HepG2 (cell line): ENCODE results near the gene TSPAN9. TPM values are rescaled to one million over a fixed set of nuclear protein-coding genes. Genes with fewer than 3 reads are reported as not detected.

Experiments
- ATAC-seq: fragments of 200-7000 bp; cut with Tn5 transposase; 3 replicates; pipeline ENCODE4 v1.9.1; 2020; ENCODE audit warnings: mild to moderate bottlenecking, moderate library complexity
- BruUV-seq: library from RNA; stranded (reverse); fragments of 400-500 nt; replicated peaks from 2 replicates; lab custom pipeline; 2021; lab: Mats Ljungman, UMichigan
- CTCF ChIA-PET: fragments of 300-600 bp; formaldehyde crosslinking; extraction: SDS; loops from one replicate; lab custom pipeline; 2021; ENCODE audit warnings: low total read pairs, inconsistent platforms, low intra/inter-chr PET ratio; lab: Yijun Ruan, JAX
- POLR2A ChIA-PET: fragments of 350-600 bp; sonication (Branson Sonifier 250); formaldehyde crosslinking; loops from one replicate; lab custom pipeline; 2020; ENCODE audit warnings: antibody characterized with exemption, inconsistent platforms; lab: Yijun Ruan, JAX
- DNase-seq: peaks from one replicate; pipeline ENCODE4 v3.0.0-alpha.2; 2015; ENCODE audit warnings: low spot score
- FAIRE-seq: peaks from 3 replicates; lab custom pipeline; 2011; peaks lifted over from hg19 to GRCh38; lab: Jason Lieb, UNC
- H2AFZ ChIP-seq: one replicate; pipeline ENCODE4 v1.6.1; 2011; ENCODE audit warnings: low read length, inconsistent platforms
- H3K27ac ChIP-seq: fragments of 300-600 bp; 3 replicates; pipeline ENCODE4 v1.8.0; 2011; ENCODE audit warnings: mixed run types, mild to moderate bottlenecking, mixed read lengths, low read length, inconsistent platforms; ENCODE audit not compliant: insufficient read depth; ENCODE audit errors: extremely low read length
- H3K27me3 ChIP-seq, 2 experiments: fragments of 200-600 bp in 1 of 2; 2 replicates in 1 of 2; 3 replicates in 1 of 2; pipeline versions ENCODE4 v1.6.0 to v1.8.0; 2011; ENCODE audit warnings: low read length in 2 of 2, mild to moderate bottlenecking in 2 of 2, moderate library complexity in 2 of 2, inconsistent platforms in 1 of 2; ENCODE audit not compliant: insufficient read depth in 2 of 2, control insufficient read depth in 1 of 2
- H3K36me3 ChIP-seq, 2 experiments: fragments of 200-600 bp in 1 of 2; replicated peaks in 1 of 2; 2 replicates in 1 of 2; 3 replicates in 1 of 2; pipeline versions ENCODE4 v1.5.1 to v1.8.0; 2011; ENCODE audit warnings: low read length in 2 of 2, inconsistent platforms in 1 of 2; ENCODE audit not compliant: insufficient read depth in 2 of 2, control insufficient read depth in 1 of 2
- H3K4me1 ChIP-seq: 2 replicates; pipeline ENCODE4 v1.5.1; 2012; ENCODE audit warnings: low read length, inconsistent platforms; ENCODE audit not compliant: insufficient read depth
- H3K4me2 ChIP-seq: 2 replicates; pipeline ENCODE4 v1.6.0; 2011; ENCODE audit warnings: low read depth, low read length, inconsistent platforms
- H3K4me3 ChIP-seq, 3 experiments: fragments of 200-600 bp in 1 of 3; sonication (generic), shearing (Covaris generic) in 1 of 3; replicated peaks in 1 of 3; 2 replicates each; pipeline ENCODE4 v1.5.1; 2011 to 2016; ENCODE audit warnings: low read length in 3 of 3, inconsistent platforms in 2 of 3, low read depth in 2 of 3, mild to moderate bottlenecking in 2 of 3, control low read depth in 1 of 3, mixed read lengths in 1 of 3; ENCODE audit not compliant: insufficient read depth in 1 of 3
- H3K79me2 ChIP-seq: one replicate; pipeline ENCODE4 v1.6.1; 2011; ENCODE audit warnings: low read length, inconsistent platforms; ENCODE audit not compliant: insufficient read depth
- H3K9ac ChIP-seq: 2 replicates; pipeline ENCODE4 v1.6.0; 2011; ENCODE audit warnings: mild to moderate bottlenecking, low read depth, low read length, inconsistent platforms; ENCODE audit not compliant: insufficient read depth
- H3K9me3 ChIP-seq: 2 replicates; pipeline ENCODE4 v1.5.1; 2012; ENCODE audit warnings: mild to moderate bottlenecking, low read length
- H4K20me1 ChIP-seq: 2 replicates; pipeline ENCODE4 v1.6.0; 2011; ENCODE audit warnings: inconsistent platforms, mild to moderate bottlenecking, low read length, moderate library complexity; ENCODE audit not compliant: insufficient read depth
- TEAD3 ChIP-seq: optimal IDR thresholded peaks from 2 replicates; pipeline ENCODE3; 2016; ENCODE audit warnings: borderline replicate concordance
- ZFP36L2 ChIP-seq: sonication (generic); formaldehyde crosslinking; IDR thresholded peaks from 2 replicates; pipeline ENCODE4 v1.4.0; 2020; ENCODE audit warnings: missing genetic modification reagents
- ZNF619 ChIP-seq: sonication (generic); formaldehyde crosslinking; IDR thresholded peaks from 2 replicates; pipeline ENCODE4 v1.4.0; 2020; ENCODE audit warnings: mild to moderate bottlenecking, missing genetic modification reagents
- ZNF747 ChIP-seq: sonication (generic); formaldehyde crosslinking; IDR thresholded peaks from 2 replicates; pipeline ENCODE4 v1.8.1; 2023; ENCODE audit warnings: missing genetic modification reagents, mild to moderate bottlenecking, borderline replicate concordance
- WGBS: methylation state at CpG from one replicate; pipeline ENCODE4 v1.1.6; 2017; ENCODE audit warnings: low lambda C conversion rate; 5-methylcytosine and 5-hydroxymethylcytosine counted together
- in situ Hi-C: cut with HindIII; loops from 2 replicates; pipeline ENCODE4 v1.10.0; 2017; ENCODE audit warnings: low pct_unique_long_range_greater_than_20kb; ENCODE audit not compliant: extremely low pct_ligation_motif_present
- intact Hi-C: fragments of 100-400 bp; cut with micrococcal nuclease; formaldehyde crosslinking; loops from one replicate; pipeline ENCODE4 v1.10.0; 2022; ENCODE audit not compliant: unreplicated experiment
- polyA plus RNA-seq, 8 experiments: library from polyadenylated mRNA; depleted of rRNA in 3 of 8; stranded (reverse) in 7 of 8; unstranded in 1 of 8; fragments of >200 nt; fragmentation: Illumina TruSeq in 4 of 8; extraction: Trizol in 4 of 8; gene quantifications; 2 replicates each; pipeline versions ENCODE4 v1.2.1 to v1.2.3, GENCODE V29; 2011 to 2016; ENCODE audit warnings: low read depth in 4 of 8, missing spikeins in 1 of 8, mixed read lengths in 1 of 8; ENCODE audit not compliant: insufficient read depth in 1 of 8
- total RNA-seq, 5 experiments: library from RNA; depleted of rRNA; stranded (reverse); fragments of >200 nt; fragmentation: Illumina TruSeq; extraction: Trizol; gene quantifications; 2 replicates each; pipeline ENCODE4 v1.2.3, GENCODE V29; 2016; ENCODE audit warnings: low read depth in 1 of 5
- TF ChIP-seq, protein P1 (sequence below): sonication (generic); formaldehyde crosslinking; IDR thresholded peaks from 2 replicates; pipeline ENCODE4; 2020; ENCODE audit warnings: missing genetic modification reagents, mild to moderate bottlenecking, borderline replicate concordance
- TF ChIP-seq, protein P2 (sequence below): sonication (generic); formaldehyde crosslinking; IDR thresholded peaks from 2 replicates; pipeline ENCODE4 v1.5.0; 2020; ENCODE audit warnings: mild to moderate bottlenecking, missing genetic modification reagents
- TF ChIP-seq, protein P3 (sequence below): sonication (generic); formaldehyde crosslinking; IDR thresholded peaks from 2 replicates; pipeline ENCODE4 v1.8.0; 2022; ENCODE audit warnings: mild to moderate bottlenecking, missing genetic modification reagents; ENCODE audit not compliant: insufficient replicate concordance
- TF ChIP-seq, protein P4 (sequence below): sonication (generic); formaldehyde crosslinking; IDR thresholded peaks from 2 replicates; pipeline ENCODE4 v1.9.0; 2021; ENCODE audit warnings: missing genetic modification reagents, borderline replicate concordance
- TF ChIP-seq, protein P5 (sequence below): sonication (generic); formaldehyde crosslinking; conservative IDR thresholded peaks from 2 replicates; pipeline ENCODE4 v1.4.0; 2020; ENCODE audit warnings: missing genetic modification reagents

The TSPAN9 gene
- total and polyA plus RNA-seq, 2 of the 13 experiments (the other 11 are each of a cell fraction or from before 2014, with no cell fraction given): 18.1 to 42.3 TPM

DNA sequence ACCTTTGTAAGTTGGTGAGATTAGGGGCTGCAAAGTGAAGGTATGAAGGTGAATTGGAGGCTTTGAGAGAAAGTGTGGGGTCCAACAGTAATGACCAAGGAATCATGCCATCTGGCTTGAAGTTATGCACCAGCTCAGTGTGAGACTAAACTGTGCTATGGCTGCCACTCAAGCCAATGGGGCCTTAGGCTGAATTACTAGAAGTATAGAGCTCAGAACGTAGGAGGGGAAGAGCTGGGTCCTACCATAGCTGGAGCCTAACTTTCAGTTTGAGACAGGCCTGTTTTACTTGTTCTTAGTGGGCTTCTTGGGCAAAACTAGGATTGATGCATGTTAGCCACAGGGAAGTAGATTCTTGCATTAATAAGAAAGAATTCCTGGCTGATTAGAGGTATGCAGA is 194.0 kb downstream of the TSPAN9 start:
- Histone ChIP-seq H3K79me2 (no peaks in the 10 kb centered on the region), H3K9ac (no peak overlapping the region), H3K4me2 (no peak overlapping the region), H3K27me3 (no peaks in the 10 kb centered on the region), H4K20me1 (peaks cover 19% of the 10 kb centered on the region; the same call in 1 of the 2 replicates), H2AFZ (no peak overlapping the region), H3K9me3 (no peaks in the 10 kb centered on the region), H3K36me3 (no peaks in the 10 kb centered on the region; a peak in 2 of 5 replicates), H3K27ac (no peak overlapping the region), H3K4me1 (no peaks in the 10 kb centered on the region), H3K4me3 (no peak overlapping the region)
- WGBS: 96% methylated on average over 1 of the region's 1 CpG
- CTCF ChIA-PET: no interaction called here
- intact Hi-C loops: no loop called here
- ATAC-seq (no peak), DNase-seq (no peak), FAIRE-seq (no peak)
- BruUV-seq: no TSS peak
- POLR2A ChIA-PET: no interaction called here
- in situ Hi-C loops: loop anchor here (5.0 to 10.0 kb wide), 2 partner anchors 139 to 196 kb away; partner anchors contain the start of gene TSPAN9
- TF ChIP-seq, protein P1, sequence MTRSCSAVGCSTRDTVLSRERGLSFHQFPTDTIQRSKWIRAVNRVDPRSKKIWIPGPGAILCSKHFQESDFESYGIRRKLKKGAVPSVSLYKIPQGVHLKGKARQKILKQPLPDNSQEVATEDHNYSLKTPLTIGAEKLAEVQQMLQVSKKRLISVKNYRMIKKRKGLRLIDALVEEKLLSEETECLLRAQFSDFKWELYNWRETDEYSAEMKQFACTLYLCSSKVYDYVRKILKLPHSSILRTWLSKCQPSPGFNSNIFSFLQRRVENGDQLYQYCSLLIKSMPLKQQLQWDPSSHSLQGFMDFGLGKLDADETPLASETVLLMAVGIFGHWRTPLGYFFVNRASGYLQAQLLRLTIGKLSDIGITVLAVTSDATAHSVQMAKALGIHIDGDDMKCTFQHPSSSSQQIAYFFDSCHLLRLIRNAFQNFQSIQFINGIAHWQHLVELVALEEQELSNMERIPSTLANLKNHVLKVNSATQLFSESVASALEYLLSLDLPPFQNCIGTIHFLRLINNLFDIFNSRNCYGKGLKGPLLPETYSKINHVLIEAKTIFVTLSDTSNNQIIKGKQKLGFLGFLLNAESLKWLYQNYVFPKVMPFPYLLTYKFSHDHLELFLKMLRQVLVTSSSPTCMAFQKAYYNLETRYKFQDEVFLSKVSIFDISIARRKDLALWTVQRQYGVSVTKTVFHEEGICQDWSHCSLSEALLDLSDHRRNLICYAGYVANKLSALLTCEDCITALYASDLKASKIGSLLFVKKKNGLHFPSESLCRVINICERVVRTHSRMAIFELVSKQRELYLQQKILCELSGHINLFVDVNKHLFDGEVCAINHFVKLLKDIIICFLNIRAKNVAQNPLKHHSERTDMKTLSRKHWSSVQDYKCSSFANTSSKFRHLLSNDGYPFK (CRISPR knock-in tag): no peak
- TF ChIP-seq ZNF747 (CRISPR knock-in tag) (no peak), TEAD3 (CRISPR knock-in tag) (no peak), ZNF619 (CRISPR knock-in tag) (no peak), ZFP36L2 (CRISPR knock-in tag) (no peak)
- TF ChIP-seq, protein P2, sequence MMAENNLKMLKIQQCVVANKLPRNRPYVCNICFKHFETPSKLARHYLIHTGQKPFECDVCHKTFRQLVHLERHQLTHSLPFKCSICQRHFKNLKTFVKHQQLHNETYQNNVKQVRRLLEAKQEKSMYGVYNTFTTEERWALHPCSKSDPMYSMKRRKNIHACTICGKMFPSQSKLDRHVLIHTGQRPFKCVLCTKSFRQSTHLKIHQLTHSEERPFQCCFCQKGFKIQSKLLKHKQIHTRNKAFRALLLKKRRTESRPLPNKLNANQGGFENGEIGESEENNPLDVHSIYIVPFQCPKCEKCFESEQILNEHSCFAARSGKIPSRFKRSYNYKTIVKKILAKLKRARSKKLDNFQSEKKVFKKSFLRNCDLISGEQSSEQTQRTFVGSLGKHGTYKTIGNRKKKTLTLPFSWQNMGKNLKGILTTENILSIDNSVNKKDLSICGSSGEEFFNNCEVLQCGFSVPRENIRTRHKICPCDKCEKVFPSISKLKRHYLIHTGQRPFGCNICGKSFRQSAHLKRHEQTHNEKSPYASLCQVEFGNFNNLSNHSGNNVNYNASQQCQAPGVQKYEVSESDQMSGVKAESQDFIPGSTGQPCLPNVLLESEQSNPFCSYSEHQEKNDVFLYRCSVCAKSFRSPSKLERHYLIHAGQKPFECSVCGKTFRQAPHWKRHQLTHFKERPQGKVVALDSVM (CRISPR knock-in tag): no peak
- TF ChIP-seq, protein P3, sequence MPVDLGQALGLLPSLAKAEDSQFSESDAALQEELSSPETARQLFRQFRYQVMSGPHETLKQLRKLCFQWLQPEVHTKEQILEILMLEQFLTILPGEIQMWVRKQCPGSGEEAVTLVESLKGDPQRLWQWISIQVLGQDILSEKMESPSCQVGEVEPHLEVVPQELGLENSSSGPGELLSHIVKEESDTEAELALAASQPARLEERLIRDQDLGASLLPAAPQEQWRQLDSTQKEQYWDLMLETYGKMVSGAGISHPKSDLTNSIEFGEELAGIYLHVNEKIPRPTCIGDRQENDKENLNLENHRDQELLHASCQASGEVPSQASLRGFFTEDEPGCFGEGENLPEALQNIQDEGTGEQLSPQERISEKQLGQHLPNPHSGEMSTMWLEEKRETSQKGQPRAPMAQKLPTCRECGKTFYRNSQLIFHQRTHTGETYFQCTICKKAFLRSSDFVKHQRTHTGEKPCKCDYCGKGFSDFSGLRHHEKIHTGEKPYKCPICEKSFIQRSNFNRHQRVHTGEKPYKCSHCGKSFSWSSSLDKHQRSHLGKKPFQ (CRISPR knock-in tag): no peak
- TF ChIP-seq, protein P4, sequence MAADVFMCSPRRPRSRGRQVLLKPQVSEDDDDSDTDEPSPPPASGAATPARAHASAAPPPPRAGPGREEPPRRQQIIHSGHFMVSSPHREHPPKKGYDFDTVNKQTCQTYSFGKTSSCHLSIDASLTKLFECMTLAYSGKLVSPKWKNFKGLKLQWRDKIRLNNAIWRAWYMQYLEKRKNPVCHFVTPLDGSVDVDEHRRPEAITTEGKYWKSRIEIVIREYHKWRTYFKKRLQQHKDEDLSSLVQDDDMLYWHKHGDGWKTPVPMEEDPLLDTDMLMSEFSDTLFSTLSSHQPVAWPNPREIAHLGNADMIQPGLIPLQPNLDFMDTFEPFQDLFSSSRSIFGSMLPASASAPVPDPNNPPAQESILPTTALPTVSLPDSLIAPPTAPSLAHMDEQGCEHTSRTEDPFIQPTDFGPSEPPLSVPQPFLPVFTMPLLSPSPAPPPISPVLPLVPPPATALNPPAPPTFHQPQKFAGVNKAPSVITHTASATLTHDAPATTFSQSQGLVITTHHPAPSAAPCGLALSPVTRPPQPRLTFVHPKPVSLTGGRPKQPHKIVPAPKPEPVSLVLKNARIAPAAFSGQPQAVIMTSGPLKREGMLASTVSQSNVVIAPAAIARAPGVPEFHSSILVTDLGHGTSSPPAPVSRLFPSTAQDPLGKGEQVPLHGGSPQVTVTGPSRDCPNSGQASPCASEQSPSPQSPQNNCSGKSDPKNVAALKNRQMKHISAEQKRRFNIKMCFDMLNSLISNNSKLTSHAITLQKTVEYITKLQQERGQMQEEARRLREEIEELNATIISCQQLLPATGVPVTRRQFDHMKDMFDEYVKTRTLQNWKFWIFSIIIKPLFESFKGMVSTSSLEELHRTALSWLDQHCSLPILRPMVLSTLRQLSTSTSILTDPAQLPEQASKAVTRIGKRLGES (CRISPR knock-in tag): no peak
- TF ChIP-seq, protein P5, sequence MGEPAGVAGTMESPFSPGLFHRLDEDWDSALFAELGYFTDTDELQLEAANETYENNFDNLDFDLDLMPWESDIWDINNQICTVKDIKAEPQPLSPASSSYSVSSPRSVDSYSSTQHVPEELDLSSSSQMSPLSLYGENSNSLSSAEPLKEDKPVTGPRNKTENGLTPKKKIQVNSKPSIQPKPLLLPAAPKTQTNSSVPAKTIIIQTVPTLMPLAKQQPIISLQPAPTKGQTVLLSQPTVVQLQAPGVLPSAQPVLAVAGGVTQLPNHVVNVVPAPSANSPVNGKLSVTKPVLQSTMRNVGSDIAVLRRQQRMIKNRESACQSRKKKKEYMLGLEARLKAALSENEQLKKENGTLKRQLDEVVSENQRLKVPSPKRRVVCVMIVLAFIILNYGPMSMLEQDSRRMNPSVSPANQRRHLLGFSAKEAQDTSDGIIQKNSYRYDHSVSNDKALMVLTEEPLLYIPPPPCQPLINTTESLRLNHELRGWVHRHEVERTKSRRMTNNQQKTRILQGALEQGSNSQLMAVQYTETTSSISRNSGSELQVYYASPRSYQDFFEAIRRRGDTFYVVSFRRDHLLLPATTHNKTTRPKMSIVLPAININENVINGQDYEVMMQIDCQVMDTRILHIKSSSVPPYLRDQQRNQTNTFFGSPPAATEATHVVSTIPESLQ (CRISPR knock-in tag): no peak
